HG03095 (cell line): Measurements from ENCODE around the gene MCCC1.
"Not testable (repeated sequence)": the region's sequence is repeated elsewhere in the genome, so short reads cannot be mapped to it uniquely, and the experiment has no call there.

Experiments
- ATAC-seq: cut with Tn5 transposase; IDR thresholded peaks from one replicate; pipeline ENCODE4 v1.9.1; 2021; ENCODE audit warnings: moderate library complexity; ENCODE audit not compliant: unreplicated experiment

MCCC1 gene

DNA sequence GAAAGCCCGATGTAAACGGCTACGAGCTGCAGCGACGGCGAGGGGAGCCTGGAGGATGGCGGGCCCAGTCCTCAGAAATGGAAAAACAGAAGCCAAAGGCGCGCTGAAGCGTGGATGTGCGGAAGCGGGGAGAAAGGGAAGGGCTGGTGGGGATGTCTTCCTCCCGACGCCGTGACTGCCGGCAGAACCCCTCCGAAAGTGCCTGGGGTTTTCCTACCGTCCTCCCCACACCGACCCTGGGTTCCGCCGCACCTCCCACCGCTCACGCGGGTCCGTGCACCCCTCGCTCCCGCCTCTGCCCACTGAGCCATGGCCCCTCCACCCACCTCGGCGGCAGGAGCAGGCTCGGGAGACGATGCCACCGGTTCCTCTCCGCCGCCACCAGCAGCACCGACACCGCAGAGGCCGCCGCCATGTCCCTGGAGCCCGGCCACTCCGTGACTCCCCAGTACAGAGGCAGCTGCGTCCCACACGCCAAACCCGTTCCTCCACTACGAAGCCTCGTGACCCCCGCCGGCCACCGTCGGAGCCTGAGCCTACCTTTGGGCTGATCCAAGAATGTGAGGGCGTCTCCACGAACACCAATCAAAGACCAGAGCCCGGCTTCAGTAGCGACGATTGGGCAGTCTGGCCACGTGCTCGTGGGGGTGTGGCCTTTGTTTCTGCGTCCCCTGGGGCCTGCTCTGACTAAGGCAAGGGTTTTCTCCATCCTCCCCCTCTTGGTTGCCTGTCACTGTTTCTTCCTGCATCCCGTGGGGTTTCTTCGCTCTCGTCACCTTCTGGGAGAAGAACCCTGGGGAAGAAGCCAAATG, at the start of gene MCCC1:
Gene MCCC1 (minus strand): TSS at position 471 of the 812 bp plus-strand sequence. CDS start 56 bp downstream, at position 415.
- peak; percentile 99 for ATAC-seq

DNA sequence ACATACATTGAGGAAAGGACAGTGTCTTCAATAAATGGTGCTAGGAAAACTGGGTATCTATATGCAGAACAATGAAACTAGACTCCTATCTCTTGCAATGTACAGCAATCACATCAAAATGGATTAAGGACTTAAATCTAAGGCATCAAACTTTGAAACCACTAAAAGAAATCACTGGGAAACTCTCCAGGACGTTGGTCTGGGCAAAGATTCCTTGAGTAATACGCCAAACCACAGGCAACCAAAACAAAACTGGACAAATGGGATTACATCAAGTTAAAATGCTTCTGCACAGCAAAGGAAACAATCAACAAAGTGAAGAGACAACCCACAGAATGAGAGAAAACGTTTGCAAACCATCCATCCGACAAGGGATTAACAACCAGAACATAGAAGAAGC, 48.8 kb upstream of the MCCC1 start:
- ATAC-seq = no peak

DNA sequence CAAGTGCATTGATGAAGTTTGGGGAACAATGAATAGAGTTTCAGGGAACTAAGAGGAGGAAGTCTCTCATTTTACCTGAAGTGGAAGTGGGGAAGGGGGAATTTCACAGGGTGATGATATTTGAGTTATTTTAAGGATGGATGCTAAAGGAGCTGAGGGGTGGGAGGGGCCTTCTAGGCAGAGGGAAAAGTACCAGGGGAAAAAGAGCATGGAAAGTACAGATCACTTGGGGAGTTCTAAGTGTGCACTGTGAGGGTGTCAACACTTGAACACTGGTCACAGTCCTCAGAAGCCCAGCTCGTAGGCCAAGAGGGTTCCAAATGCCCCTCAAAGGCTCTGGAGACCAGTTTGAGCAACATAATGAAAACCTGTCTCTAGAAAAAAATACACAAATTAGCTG, 45.1 kb upstream of the MCCC1 start:
- no peak for ATAC-seq

DNA sequence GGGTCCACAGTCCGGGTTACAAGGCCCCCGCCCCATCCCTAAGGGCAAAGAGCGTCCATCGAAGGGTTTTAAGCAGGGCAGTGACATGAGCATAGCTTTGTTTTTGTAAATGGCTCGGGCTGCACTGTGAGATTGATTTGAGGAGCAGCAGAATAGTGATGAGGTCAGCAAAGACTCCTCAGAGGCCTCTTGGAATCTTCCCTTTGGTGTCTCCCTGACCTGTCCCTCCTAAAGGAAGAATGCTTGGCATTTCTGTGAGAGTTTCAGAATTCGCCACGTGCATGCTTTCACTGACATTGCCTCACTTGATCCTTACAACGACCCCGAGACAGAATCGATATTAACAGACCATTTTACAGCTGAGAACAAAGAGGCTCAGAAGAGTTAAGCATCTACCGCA, 42.9 kb upstream of the MCCC1 start:
- no peak for ATAC-seq

DNA sequence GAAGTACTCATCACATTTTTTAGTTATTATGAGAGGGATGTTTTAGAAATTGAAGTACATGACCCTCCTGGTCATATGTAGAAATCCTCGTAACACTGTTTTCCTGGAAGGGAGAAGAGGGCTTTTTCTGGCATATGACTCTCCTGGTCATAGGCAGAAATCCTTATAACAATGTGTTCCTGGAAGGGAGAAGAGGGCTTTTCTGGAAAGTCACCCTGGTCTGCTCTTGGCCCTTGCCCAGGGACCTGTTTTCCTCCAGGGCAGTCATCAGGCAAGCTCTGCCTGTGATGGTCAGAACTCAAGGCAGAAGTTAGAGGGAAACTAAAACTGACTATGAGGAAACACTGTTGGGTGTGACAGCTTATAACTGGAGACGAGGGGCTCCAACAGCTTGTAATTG, 35.5 kb upstream of the MCCC1 start:
- no peak for ATAC-seq

DNA sequence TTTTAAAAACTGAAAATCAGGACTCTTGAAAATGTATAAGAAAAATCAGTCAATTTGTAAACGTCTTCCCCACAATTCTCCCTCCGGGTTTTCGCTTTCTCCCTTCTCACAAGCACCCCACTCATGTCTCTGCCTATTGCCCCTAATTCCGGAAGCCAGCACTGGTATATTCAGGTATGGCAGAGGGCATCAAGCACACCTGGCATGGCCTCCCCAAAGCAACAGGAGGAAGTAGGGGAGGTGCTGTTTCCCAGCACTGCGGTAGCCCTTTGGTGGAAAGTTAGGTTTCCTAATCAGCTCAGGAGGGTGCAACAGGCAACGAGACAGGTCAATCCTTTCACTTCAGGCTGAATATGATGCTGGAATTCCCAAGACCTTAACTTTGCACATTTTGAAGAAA, 33.1 kb upstream of the MCCC1 start:
- no peak for ATAC-seq

DNA sequence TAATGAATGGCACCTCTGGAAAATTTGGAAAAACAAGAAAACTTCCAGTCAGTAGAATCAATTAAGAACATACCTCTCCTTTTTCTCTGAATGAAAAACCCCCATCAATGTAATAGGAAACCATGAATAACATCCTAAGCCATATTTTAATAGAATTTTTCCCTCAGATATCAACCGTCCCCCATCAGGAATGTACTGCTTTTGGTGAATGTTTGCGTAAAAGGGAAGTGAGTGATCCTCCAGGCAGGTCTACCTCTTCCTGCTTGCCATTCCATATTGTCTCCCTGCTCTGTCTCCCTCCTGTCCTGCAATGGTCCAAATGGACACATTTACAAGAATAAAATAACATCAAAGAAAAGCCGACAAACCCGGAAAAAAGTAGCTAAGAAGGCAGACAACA, 32.4 kb upstream of the MCCC1 start:
- ATAC-seq = no peak

DNA sequence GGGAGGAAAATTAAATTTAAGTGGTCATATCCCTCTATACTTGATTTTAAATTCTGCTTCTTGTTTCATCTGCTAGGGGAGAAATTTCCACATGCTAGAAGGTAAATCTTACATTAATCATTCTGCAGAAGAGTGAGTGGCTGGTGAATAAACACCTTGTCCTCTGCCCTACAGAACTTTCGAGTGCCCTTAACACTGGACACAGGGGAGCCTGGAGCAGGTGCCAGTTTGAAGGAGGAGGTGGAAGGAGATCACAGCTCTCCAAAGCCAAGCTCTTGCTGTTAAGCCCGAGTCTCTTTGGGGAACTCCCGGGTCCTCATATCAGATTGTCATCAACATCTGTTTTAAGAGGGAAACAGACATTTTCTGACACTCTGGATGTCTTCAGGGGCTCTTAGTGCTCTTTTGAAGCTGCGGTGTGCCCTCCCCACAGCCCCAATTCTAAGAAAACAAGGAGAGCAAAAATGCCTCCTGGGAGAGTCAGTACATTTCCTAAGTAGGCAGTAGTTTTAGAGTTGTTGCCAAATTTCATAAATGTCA, 32.0 kb upstream of the MCCC1 start:
- no peak for ATAC-seq

DNA sequence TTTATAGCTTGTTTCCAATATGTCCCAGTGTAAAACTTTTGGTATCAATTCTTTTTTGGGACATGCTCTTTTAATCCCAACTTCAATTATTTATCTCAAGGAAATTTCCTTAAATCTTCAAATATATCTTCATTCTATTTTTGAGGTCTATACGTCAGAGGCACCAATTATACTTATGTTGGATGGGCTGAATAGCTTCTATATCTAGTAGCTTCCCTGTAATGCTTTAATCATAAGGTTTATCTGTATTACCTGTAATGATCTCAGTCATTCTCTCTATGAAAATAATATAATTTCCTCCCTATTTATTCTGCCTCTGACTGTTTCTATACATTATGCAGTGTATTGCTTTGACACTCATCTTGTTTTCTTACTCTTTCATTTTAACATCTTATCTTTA, 29.9 kb upstream of the MCCC1 start:
- ATAC-seq = no peak

DNA sequence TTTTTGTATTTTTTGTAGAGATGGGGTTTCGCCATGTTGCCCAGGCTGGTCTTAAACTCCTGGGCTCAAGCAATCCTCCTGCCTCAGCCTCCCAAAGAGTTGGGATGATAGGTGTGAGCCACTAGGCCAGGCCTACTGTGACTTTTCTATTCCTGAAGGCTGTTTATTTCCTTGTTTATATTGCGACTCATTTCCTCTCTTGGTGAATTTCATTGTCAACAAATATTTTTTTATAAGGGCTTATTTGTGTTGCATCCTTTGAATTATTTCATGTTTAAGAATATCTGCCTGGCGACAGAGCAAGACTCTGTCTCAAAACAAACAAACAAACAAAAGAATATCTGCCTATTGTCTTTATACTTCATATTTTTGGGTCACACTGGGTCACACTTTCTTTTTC, 29.4 kb upstream of the MCCC1 start:
- ATAC-seq = no peak

DNA sequence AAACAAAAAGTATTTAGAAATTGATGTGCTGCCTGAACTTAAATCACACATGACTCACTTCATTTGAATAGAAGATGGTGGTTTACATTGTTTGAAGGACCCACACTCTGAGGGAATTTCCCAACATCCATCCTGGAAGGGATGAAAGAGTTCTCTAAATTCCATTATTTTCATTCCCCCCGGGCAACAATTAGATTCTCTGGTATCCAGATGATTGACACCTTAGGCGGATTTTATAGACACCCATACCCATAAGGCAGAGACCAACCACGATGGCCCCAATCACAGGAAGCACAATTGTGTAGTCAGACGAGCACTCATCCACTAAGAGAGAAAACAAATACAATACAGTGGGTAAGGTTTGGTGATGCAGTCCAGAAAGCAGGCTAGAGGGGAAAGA, 24.6 kb upstream of the MCCC1 start:
- ATAC-seq = no peak

DNA sequence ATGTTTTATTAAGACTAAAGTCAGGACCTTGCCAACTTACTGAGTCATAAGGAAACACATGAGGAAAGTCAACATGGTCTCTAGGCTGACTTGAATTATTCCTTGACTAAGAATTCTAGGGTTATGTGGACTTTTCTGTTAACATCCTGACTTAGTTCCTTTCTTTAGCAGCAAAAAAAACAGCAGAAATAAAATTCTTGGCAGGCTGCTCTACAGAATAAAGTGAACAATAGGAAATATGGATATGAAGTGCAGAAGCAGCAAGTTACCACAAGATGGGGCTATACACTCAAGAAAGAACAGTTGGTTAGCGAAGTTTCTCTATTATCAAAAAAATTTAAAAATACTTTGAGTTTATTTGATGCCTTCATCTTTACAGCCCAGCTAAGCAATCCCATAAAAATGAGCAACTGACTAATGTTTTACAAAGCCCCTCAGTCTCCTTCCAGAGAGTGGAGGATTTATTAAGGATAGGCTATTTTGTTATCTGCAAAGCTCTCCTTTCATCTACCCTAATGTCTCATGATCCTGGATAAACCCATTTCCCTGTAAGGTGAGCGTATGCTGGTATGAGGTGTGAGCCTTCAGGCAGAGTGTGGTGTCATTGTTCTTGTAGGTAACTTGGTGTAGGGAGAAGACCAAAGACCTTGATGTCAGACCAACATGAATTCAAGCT, 23.1 kb upstream of the MCCC1 start:
- ATAC-seq = no peak

DNA sequence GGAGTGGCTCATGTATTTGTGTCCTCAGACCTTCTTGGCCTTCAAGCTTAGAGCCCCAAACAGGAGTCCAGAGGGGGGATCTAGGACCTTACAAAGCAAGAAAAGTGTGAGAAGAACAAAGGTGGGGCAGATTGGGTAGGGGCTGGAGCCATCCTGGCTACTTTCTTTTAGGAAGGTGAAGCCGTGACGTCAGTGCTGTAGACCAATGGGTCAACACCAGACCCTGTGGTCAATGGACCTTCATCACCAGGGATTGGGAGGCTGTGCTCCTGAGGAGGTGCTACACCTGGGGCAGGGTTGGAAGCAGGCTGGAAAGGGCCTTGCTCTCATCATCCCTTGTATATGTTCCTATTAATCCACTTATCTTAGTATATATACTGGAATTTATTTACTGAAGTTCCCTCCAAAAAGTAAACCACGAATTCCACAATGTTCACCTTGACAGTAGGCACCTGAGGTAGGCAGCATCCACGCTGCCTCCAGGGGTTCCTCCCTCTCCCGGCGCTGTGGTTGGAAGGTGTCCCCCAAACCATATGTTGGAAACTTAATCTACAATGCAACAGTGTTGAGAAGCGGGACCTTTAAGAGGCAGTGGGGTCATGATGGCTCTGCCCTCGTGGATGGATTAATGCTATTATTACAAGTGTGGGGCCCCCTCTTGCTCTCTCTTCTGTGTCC, 21.4 kb upstream of the MCCC1 start:
- ATAC-seq = no peak

DNA sequence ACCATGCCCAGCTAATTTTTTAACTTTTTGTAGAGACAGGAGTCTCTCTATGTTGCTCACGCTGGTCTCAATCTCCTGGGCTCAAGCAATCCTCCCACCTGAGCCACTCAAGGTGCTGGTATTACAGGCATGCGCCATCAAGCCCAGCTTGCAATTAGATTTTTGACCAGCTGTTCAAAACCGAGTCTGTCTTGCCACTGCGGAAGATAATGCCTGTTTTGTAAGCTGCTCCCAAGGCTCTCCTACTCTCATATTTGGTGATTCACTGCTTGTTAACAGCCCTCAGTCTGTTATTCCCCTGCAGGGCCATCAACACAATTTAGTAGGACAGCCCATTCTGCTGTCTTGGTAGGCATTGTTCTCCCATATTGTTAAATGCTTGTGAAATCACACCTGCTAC, 17.8 kb upstream of the MCCC1 start:
- ATAC-seq = no peak

DNA sequence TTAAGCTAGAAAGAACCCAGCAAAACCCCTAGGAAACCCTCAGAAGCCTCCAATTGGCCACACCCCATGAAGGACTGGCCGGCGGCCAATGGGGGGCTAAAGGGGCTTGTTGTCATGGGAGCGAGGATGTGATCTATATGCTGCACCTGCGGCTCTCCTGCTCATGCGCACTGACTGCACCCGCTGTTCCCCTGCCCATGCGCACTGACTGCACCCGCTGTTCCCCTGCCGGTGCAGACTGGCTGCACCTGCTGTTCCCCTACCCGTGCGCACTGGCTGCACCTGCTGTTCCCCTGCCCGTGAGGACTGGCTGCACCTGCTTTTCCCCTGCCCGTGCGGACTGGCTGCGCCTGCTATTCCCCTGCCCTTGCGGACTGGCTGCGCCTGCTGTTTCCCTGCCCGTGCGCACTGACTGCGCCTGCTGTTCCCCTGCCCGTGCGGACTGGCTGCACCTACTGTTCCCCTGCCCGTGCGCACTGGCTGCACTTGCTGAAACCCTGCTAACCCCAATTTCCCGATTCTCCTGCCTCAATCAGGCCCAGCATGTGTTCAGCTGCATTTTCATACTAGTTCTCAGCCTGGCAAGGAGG, 16.8 kb upstream of the MCCC1 start:
- ATAC-seq = peak; percentile 84

DNA sequence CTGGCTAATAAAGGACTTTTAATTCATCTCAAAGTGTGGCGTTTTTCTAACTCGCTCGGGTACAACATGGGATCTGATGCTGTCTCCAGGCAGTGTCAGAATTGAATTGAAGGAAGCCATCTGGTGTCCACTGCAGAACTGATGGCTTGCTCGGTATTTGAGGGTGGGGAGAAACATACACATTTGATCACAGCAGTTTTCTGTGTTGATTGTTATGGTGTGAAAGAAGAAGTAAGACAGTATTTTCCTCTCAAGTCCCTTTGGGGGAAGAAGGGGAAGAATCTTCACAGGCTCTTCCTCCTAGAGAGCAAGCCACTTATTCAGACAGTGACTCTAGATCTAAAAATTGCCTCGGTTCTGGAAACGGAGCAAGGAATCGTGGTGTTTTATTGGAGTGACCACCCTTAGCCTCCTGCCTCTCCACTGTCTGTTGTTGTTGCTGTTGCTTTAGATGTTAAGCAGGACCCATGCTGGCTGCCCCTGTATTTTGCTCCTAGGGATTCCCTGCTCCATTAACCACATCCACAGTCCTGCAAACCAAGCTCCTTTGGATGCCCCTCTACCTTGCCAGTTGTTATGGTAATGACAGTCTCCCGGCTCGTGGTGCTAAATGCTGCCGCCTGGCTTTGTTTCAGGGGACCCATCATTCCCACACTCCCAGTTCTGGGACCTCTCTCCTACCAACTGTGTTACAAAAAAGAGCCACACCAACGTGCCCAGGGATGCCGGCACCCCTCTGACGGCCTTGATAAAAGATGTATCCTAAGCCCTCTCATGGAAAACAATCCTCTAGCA, 15.3 kb upstream of the MCCC1 start:
- no peak for ATAC-seq

DNA sequence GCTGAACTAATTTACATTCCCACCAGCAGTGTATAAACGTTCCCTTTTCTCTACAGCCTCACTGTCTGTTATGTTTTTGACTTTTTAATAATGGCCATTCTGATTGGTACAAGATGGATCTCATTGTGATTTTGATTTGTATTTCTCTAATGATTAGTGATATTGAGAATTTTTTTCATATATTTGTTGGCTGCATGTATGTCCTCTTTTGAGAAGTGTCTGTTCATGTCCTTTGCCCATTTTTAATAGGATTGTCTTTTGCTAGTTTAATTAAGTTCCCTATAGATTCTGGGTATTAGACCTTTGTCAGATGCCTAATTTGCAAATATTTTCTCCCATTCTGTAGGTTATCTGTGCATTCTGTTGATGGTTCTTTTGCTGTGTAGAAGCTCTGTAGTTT, 10.6 kb upstream of the MCCC1 start:
- not testable (repeated sequence) for ATAC-seq

DNA sequence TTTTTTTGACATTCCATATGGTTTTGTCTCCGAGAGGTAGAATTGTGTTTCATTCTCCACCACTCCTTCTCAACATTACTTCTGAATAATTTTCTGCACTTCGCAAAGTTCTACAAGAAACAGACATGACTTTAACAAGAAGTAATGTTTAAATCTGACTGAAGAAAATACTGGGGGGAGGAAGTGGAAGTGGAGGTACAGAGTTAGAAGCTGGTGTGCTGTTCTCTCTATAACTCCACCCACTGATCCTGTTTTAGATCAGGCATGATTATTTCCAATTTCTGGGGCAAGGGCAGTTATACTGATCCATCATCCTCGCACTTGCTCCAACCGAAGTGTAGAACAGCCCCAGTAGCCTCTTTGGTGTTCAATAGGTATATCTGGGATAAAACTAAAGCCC, 9.2 kb upstream of the MCCC1 start:
- no peak for ATAC-seq

DNA sequence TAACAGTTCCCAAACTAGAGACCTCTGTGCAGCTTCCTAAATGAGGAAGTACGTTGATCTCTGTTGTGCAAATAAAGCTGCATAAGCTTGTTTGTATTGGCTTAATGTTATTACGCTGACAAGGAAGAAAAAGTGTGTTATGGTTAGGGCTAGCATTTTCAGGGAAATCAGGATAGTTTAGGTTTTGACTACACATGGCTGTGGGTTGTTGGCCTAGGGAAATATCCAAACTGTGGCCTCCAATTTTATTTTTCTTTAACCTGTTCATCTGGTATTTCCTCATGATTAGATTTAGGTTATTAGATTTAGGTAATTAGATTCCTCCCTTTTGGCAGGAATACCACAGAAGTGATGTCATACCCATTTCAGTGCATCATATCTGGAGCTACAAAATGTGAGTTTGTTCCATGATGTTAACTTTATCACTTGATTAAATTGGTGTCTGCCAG, 8.7 kb upstream of the MCCC1 start:
- ATAC-seq = no peak

DNA sequence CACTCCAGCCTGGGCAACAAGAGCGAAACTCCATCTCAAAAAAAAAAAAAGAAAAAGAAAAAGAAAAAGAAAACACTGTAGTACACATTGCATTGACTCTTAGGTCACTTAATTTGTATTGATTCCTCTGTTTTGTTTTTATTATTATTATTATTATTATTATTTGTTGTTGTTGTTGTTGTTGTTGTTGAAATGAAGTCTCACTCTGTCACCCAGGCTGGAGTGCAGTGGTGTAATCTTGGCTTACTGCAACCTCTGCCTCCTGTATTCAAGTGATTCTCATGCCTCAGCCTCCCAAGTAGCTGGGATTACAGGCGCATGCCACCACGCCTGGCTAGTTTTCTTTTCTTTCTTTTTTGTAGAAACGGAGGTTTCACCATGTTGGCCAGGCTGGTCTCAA, 8.1 kb upstream of the MCCC1 start:
- not testable (repeated sequence) for ATAC-seq
